ENCODE measurements around the gene C2CD2.

C2CD2 gene

GRCh38 chr21:41861255-41861654 is 92.6 kb downstream of the C2CD2 start:
- DNase-seq (ENCODE audit: low read depth in 1 of 2, low spot score in 1 of 2): no peak
- no peak overlapping the region for H3K27ac ChIP-seq (replicated peaks)
- H3K27me3 ChIP-seq (ENCODE audit: insufficient read depth, poor library complexity, severe bottlenecking): no peaks in the 10 kb centered on the region
- no peak overlapping the region for H3K4me3 ChIP-seq (replicated peaks; ENCODE audit: insufficient read depth, low read length)
- TF ChIP-seq SPI1 (IDR thresholded peaks at IDR 0.05; ENCODE audit: borderline replicate concordance, low read depth) (no peak), POLR2AphosphoS5 (IDR thresholded peaks at IDR 0.05; ENCODE audit: low read depth) (no peak), GABPA (IDR thresholded peaks at IDR 0.05; ENCODE audit: low read depth) (no peak), REST (IDR thresholded peaks at IDR 0.05; ENCODE audit: insufficient replicate concordance, low read depth) (no peak), CTCF (IDR thresholded peaks at IDR 0.05; ENCODE audit: insufficient read depth, low read length) (no peak)

- Histone ChIP-seq H3K4me3 (replicated peaks; ENCODE audit: insufficient read depth, low read length) (no peak overlapping the region), H3K27ac (replicated peaks) (no peak overlapping the region), H3K27me3 (ENCODE audit: insufficient read depth, poor library complexity, severe bottlenecking) (no peaks in the 10 kb centered on the region)
- TF ChIP-seq POLR2AphosphoS5 (IDR thresholded peaks at IDR 0.05; ENCODE audit: low read depth) (no peak), GABPA (IDR thresholded peaks at IDR 0.05; ENCODE audit: low read depth) (no peak), CTCF (IDR thresholded peaks at IDR 0.05; ENCODE audit: insufficient read depth, low read length) (no peak), REST (IDR thresholded peaks at IDR 0.05; ENCODE audit: insufficient replicate concordance, low read depth) (no peak), SPI1 (IDR thresholded peaks at IDR 0.05; ENCODE audit: borderline replicate concordance, low read depth) (no peak)
- DNase-seq (ENCODE audit: low read depth in 1 of 2, low spot score in 1 of 2): no peak
Measured at GRCh38 chr21:41859297-41859980, 94.4 kb downstream of the C2CD2 start.

- Histone ChIP-seq H3K4me3 (replicated peaks; ENCODE audit: insufficient read depth, low read length) (no peak overlapping the region), H3K27ac (replicated peaks) (no peak overlapping the region), H3K27me3 (ENCODE audit: insufficient read depth, poor library complexity, severe bottlenecking) (no peaks in the 10 kb centered on the region)
- TF ChIP-seq REST (IDR thresholded peaks at IDR 0.05; ENCODE audit: insufficient replicate concordance, low read depth): no peak
- TF ChIP-seq SPI1 (IDR thresholded peaks at IDR 0.05; ENCODE audit: borderline replicate concordance, low read depth): no peak
- TF ChIP-seq POLR2AphosphoS5 (IDR thresholded peaks at IDR 0.05; ENCODE audit: low read depth): no peak
- TF ChIP-seq GABPA (IDR thresholded peaks at IDR 0.05; ENCODE audit: low read depth): no peak
- TF ChIP-seq CTCF (IDR thresholded peaks at IDR 0.05; ENCODE audit: insufficient read depth, low read length): no peak
- DNase-seq (ENCODE audit: low read depth in 1 of 2, low spot score in 1 of 2): no peak
Measured at GRCh38 chr21:41858466-41859296, 95.1 kb downstream of the C2CD2 start.
